GM12872 (cell line): ENCODE data around the gene PTPRH.

Experiments
- TF ChIP-seq, protein P1 (sequence below): IDR thresholded peaks from 3 replicates; pipeline ENCODE4 v1.5.1; 2011; ENCODE audit warnings: low read depth, mild to moderate bottlenecking, low read length, moderate library complexity; ENCODE audit not compliant: insufficient read depth

The PTPRH gene

DNA sequence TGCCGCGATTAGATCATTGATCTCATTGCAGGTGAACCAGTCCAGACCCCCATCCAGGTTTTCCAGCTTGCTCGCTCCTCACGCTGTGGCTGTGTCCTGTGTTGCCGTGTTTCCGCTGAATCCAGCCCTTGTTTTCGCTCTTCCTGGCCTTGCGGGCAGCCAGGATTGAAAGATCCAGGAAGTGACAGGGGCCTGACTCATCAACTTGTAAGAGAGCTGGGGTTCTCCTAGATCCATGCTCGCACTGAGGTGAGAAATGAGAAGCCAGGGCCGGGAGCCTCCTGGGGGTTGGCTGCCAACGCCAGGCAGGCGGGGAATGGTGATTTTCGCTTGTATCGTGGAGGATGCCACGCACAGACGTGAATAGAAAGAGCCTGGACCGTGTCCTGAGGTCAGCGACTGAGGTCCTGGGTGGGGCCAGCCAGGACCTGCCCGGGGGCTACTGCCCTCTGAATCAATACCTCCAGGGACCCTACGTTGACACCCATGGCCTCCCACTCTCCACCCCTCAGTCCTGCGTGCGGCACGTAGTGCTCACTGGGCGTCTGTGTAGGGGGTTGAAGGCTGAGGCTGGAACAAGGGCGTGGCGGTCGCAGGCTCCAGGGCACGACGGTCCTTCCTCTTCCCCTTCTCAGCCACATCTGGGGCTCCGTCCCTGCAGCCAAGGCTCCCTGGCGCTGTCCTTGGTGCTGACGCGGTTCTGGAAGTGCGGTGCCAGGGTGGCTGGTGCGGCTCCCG, 7.3 kb upstream of the PTPRH start:
- TF ChIP-seq, protein P1, sequence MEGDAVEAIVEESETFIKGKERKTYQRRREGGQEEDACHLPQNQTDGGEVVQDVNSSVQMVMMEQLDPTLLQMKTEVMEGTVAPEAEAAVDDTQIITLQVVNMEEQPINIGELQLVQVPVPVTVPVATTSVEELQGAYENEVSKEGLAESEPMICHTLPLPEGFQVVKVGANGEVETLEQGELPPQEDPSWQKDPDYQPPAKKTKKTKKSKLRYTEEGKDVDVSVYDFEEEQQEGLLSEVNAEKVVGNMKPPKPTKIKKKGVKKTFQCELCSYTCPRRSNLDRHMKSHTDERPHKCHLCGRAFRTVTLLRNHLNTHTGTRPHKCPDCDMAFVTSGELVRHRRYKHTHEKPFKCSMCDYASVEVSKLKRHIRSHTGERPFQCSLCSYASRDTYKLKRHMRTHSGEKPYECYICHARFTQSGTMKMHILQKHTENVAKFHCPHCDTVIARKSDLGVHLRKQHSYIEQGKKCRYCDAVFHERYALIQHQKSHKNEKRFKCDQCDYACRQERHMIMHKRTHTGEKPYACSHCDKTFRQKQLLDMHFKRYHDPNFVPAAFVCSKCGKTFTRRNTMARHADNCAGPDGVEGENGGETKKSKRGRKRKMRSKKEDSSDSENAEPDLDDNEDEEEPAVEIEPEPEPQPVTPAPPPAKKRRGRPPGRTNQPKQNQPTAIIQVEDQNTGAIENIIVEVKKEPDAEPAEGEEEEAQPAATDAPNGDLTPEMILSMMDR = no peak

DNA sequence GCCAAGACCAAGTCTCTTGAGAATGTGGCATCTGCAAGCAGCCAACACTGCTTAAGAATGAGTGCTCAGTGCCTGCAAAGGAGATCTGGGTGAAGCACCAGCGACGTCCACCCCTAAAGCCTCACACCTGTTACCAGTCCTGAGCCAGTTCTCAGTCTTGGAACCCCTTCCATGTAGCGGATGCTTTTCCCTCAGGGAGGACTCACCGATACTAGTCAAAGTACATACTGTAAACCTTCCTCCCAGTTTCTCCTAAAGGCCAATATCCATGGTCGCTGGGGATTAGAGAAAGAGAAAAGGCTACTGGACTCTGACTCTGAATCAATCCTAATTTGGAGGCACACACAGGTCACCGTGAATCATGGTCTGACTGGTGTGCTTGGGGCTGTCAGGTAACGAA, 4.2 kb upstream of the PTPRH start:
- TF ChIP-seq, protein P1 = no peak

DNA sequence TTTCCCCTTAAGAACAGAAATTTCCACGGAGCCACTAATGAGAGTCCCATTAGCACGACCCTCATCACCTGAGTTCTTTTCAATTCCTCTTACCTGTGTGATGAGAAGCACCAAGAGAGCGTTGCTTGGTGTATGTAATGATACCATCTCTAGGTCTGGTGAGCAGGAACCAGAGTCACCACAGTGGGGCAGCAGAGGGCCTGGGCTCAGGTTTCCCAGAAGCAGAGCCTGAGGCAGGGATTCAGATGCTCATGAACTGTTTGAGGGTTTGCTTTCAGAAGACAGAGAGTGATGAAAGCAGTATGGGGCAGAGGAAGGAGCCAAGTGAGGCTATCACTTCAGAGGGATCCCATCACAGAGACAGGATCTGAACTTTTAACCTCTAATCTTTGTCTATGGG, 3.1 kb upstream of the PTPRH start:
- TF ChIP-seq, protein P1 = peak; percentile 66

DNA sequence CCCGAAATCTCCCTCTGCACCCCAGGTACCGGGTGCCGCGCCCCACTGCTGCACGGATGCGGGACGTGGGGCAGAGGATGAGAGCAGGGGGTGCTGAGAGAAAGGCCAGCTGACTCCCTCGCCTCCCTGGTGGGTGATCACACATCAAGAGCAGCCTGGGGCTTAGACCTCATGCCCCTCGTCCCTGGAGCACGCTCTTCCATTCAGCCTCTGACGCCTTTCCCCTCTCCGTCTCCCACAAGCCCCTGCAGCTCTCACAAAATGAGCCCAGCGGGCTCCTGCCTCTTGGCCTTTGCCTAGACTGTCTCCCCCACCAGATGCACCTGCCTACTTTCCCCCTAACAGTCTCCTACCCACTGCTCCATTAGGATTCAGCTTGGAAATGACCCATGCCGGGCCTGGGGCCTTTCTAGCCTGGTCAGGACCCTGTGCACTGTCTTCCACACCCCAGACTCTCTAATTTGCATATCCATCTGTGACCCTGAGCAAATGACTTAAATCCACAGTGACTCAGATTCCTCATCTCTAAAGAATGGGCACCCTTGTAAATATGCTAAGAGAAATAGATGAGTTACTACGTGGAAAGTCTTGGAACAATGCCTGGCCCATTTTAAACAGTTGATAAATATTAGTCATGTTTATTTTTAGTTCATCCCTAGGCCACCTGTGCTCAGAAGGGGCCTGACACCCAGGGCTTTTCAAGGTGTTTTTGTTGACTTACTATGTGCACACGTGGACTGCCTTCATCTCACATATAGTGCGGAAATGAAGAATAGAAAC, 582 bp upstream of the PTPRH start:
- TF ChIP-seq, protein P1 = no peak

DNA sequence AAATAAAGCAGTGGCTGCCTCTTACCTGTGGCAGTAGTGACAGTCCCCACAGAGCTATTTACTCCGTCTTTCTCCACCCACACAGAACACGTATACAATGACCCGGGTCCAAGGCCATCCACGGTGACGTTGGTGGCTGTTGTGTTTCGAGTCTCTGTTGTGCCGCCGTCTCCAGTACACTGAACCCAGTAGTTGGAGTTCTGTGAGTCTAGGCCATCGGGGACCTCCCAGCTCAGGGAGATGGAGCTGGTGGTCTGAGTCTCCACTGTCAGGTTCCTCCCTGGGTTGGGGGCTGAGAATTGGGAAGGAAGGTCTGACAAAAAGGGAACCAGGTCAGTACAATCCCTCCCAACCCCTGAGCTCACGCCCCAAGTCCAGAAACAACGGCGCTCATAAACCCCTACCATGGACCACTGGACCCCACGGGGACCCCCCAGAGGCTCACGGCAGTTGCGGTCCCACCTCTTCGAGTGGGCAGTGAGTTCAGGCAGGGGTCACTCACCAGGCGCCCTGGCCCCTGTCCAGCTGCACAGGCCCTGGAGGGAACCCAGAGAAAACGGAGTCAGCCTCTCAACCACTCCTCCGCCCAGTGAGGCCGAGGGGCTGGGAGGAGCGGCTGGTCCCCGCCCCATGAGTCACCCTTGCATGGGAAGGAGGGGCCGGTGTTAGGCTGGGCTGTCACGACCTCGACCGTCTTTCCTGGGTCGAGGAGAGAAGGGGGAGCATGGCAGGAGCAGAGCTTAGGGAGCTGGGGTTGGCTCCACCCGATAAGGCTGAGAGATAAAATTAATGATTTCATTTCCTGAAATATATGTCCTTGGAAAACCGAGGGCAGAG, 2.4 kb downstream of the PTPRH start:
- TF ChIP-seq, protein P1 = no peak

DNA sequence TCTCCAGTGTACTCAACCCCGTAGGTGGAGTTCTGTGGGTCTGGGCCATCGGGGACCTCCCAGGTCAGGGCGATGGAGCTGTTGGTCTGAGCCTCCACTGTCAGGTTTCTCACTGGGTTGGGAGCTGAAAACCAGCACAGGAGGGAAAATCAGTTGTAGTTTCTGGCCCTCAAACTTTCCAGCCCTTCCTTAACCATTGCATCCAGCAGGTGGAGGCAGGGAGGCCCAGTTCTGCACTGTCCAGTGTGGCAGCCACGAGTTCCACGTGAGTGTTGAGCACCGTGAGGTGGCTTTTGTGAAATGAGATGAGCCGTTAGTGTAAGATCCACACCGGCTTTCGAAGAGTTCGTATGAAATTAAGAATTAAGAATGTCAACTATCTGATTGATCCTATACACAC, 7.1 kb downstream of the PTPRH start:
- TF ChIP-seq, protein P1 = 0 out of 3 replicates have a peak, but pooled peaks have one; percentile 19
